ENCODE data around the gene TDRD10.

The TDRD10 gene

DNA sequence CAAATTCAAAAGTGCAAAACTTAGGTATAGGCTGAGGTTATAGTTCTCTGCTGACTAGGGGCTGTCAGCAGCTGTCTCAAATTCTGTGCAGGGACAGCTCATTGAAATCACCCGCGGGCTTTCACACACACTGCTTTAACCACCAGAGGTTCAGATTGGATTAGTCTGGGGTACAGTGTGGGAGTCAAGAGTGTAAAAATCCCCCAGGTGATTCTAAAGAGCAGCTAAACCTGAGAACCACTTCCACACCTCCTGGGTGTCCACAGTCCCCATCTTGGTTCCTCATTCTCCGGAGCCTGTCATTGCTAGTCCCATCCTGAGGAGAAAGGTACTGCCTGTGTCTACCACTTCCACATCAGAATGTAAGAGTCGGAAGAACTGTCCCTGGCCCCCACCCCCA lies 9.9 kb upstream of the TDRD10 start:
- no peaks in the 10 kb centered on the region for H3K27me3 ChIP-seq (ENCODE audit: insufficient read depth, low read length)
- no peaks in the 10 kb centered on the region for H3K79me1 ChIP-seq (ENCODE audit: low read length)
- no peak for DNase-seq
- no peak overlapping the region for H4K8ac ChIP-seq (ENCODE audit: low read depth, low read length)
- no peak overlapping the region for H2BK120ac ChIP-seq (ENCODE audit: insufficient read depth, low read length, poor library complexity)
- no peaks in the 10 kb centered on the region for H3K79me2 ChIP-seq (ENCODE audit: control insufficient read depth, insufficient read depth, low read length, poor library complexity)
- H3K9me3 ChIP-seq (ENCODE audit: insufficient read depth, low read depth, low read length): peaks cover 2% of the 10 kb centered on the region
- H3K27ac ChIP-seq (ENCODE audit: low read depth, low read length): no peak overlapping the region
- H2AFZ ChIP-seq (ENCODE audit: insufficient read depth, low read length, poor library complexity): no peak overlapping the region
- no peak overlapping the region for H3K4me2 ChIP-seq (ENCODE audit: low read length)
- no peak overlapping the region for H2AK5ac ChIP-seq (ENCODE audit: low read length)
- H2BK5ac ChIP-seq (ENCODE audit: low read depth, low read length, poor library complexity): no peak overlapping the region
- no CpG with 5 or more reads among the region's 4 CpGs for WGBS (ENCODE audit: extremely low coverage, insufficient coverage, insufficient read length)
- H3K4ac ChIP-seq (ENCODE audit: low read depth, low read length): no peak overlapping the region
- H3K36me3 ChIP-seq (ENCODE audit: control insufficient read depth in 1 of 2, insufficient read depth in 2 of 2, low read length in 2 of 2): no peaks in the 10 kb centered on the region
- no peak overlapping the region for H4K91ac ChIP-seq (ENCODE audit: low read depth, low read length)
- H3K14ac ChIP-seq (ENCODE audit: low read length): no peak overlapping the region
- H3K4me1 ChIP-seq (ENCODE audit: control insufficient read depth in 1 of 2, insufficient read depth in 2 of 2, low read length in 2 of 2): peaks cover 0 to 2% of the 10 kb centered on the region in 2 experiments
- no peak overlapping the region for H3K4me3 ChIP-seq (ENCODE audit: low read depth, low read length)
- no peak overlapping the region for H3K18ac ChIP-seq (ENCODE audit: low read length)
- no peak overlapping the region for H3K9ac ChIP-seq (ENCODE audit: low read length)
- no peak overlapping the region for H2BK12ac ChIP-seq (ENCODE audit: low read length)
- H4K12ac ChIP-seq (ENCODE audit: low read depth, low read length): no peak overlapping the region
- H3K23ac ChIP-seq (ENCODE audit: low read length): no peak overlapping the region

DNA sequence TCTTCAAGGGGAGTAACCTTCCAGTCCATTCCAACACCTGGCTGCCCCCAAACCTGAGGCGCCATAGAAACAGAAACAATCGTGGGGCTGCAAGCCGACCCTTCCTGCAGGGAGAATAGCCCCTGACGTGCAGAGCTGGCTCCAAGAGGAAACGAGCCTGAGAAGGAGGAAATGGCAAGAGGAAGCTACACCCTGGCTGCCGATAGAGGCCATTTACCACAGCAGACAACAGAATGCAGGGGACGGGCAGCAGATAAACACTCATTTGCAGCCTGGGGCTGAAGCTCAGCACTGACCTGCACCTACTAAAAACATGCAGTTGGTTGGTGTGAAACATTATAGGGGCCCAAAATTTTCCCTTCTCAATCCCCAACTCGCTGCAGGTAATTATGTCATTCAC lies 8.7 kb upstream of the TDRD10 start:
- Histone ChIP-seq H4K12ac (ENCODE audit: low read depth, low read length) (no peak overlapping the region), H3K14ac (ENCODE audit: low read length) (no peak overlapping the region), H3K79me2 (ENCODE audit: control insufficient read depth, insufficient read depth, low read length, poor library complexity) (no peaks in the 10 kb centered on the region), H2BK12ac (ENCODE audit: low read length) (no peak overlapping the region), H4K91ac (ENCODE audit: low read depth, low read length) (no peak overlapping the region), H3K27me3 (ENCODE audit: insufficient read depth, low read length) (no peaks in the 10 kb centered on the region), H3K9ac (ENCODE audit: low read length) (no peak overlapping the region), H3K4me3 (ENCODE audit: low read depth, low read length) (no peak overlapping the region), H2BK120ac (ENCODE audit: insufficient read depth, low read length, poor library complexity) (no peak overlapping the region), H3K36me3 (ENCODE audit: control insufficient read depth in 1 of 2, insufficient read depth in 2 of 2, low read length in 2 of 2) (no peaks in the 10 kb centered on the region), H2AK5ac (ENCODE audit: low read length) (no peak overlapping the region), H3K9me3 (ENCODE audit: insufficient read depth, low read depth, low read length) (peaks cover 2% of the 10 kb centered on the region), H2BK5ac (ENCODE audit: low read depth, low read length, poor library complexity) (no peak overlapping the region), H3K4ac (ENCODE audit: low read depth, low read length) (no peak overlapping the region), H2AFZ (ENCODE audit: insufficient read depth, low read length, poor library complexity) (no peak overlapping the region), H3K18ac (ENCODE audit: low read length) (no peak overlapping the region), H3K79me1 (ENCODE audit: low read length) (no peaks in the 10 kb centered on the region), H3K4me2 (ENCODE audit: low read length) (no peak overlapping the region), H4K8ac (ENCODE audit: low read depth, low read length) (no peak overlapping the region), H3K4me1 (ENCODE audit: control insufficient read depth in 1 of 2, insufficient read depth in 2 of 2, low read length in 2 of 2) (peaks cover 0 to 2% of the 10 kb centered on the region in 2 experiments), H3K23ac (ENCODE audit: low read length) (no peak overlapping the region), H3K27ac (ENCODE audit: low read depth, low read length) (no peak overlapping the region)
- DNase-seq: no peak
- WGBS (ENCODE audit: extremely low coverage, insufficient coverage, insufficient read length): no CpG with 5 or more reads among the region's 8 CpGs

DNA sequence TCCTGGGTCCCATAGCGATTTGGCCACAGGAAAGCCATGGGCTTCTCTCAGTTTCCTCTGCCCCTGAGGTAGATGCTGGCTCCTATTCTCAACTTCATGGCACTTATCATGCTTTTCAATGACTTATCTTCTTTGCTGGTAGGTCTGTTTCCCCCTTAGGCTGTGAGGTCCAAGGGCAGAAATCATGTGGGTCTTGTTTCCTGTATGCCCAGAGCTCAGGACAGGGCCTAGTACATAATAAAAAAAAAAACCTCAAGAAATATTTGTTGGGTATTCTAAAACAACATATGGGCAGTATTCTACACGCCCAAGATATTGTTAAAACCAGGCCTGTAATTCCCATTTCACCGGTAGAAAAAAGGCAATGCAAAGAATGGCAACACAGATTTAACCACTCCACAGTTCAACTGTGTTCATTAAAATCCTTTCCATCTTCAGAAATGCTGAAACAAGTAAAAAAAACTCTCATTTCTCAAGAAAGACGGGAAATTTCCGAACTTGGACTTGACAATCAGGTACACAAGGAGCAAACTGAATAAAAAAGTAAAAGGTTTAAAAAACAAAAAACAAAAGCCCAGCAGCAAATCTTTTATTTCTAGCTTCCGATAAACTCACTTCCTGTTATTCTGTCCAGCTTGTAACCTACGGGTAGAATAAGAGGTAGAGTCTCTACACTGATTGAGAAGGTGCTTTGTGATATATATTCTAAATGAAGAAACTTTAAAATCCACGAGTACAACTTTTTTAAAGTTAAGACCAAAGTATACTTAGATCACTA lies 6.3 kb upstream of the TDRD10 start:
- H3K14ac ChIP-seq (ENCODE audit: low read length): no peak overlapping the region
- H3K23ac ChIP-seq (ENCODE audit: low read length): no peak overlapping the region
- H3K4me2 ChIP-seq (ENCODE audit: low read length): no peak overlapping the region
- no peak overlapping the region for H4K12ac ChIP-seq (ENCODE audit: low read depth, low read length)
- no peak for DNase-seq
- no peak overlapping the region for H2BK12ac ChIP-seq (ENCODE audit: low read length)
- no peak overlapping the region for H2BK5ac ChIP-seq (ENCODE audit: low read depth, low read length, poor library complexity)
- no peak overlapping the region for H4K8ac ChIP-seq (ENCODE audit: low read depth, low read length)
- no peak overlapping the region for H3K4me3 ChIP-seq (ENCODE audit: low read depth, low read length)
- no peak overlapping the region for H3K18ac ChIP-seq (ENCODE audit: low read length)
- H3K4me1 ChIP-seq (ENCODE audit: control insufficient read depth in 1 of 2, insufficient read depth in 2 of 2, low read length in 2 of 2): peaks cover 0 to 2% of the 10 kb centered on the region in 2 experiments
- no CpG with 5 or more reads among the region's 8 CpGs for WGBS (ENCODE audit: extremely low coverage, insufficient coverage, insufficient read length)
- H3K27ac ChIP-seq (ENCODE audit: low read depth, low read length): no peak overlapping the region
- no peaks in the 10 kb centered on the region for H3K36me3 ChIP-seq (ENCODE audit: control insufficient read depth in 1 of 2, insufficient read depth in 2 of 2, low read length in 2 of 2)
- no peaks in the 10 kb centered on the region for H3K79me1 ChIP-seq (ENCODE audit: low read length)
- no peak overlapping the region for H4K91ac ChIP-seq (ENCODE audit: low read depth, low read length)
- no peak overlapping the region for H2AFZ ChIP-seq (ENCODE audit: insufficient read depth, low read length, poor library complexity)
- H3K79me2 ChIP-seq (ENCODE audit: control insufficient read depth, insufficient read depth, low read length, poor library complexity): no peaks in the 10 kb centered on the region
- no peak overlapping the region for H3K4ac ChIP-seq (ENCODE audit: low read depth, low read length)
- no peak overlapping the region for H3K9ac ChIP-seq (ENCODE audit: low read length)
- H2AK5ac ChIP-seq (ENCODE audit: low read length): no peak overlapping the region
- H2BK120ac ChIP-seq (ENCODE audit: insufficient read depth, low read length, poor library complexity): no peak overlapping the region
- peaks cover 14% of the 10 kb centered on the region for H3K27me3 ChIP-seq (ENCODE audit: insufficient read depth, low read length)
- H3K9me3 ChIP-seq (ENCODE audit: insufficient read depth, low read depth, low read length): peaks cover 2% of the 10 kb centered on the region

DNA sequence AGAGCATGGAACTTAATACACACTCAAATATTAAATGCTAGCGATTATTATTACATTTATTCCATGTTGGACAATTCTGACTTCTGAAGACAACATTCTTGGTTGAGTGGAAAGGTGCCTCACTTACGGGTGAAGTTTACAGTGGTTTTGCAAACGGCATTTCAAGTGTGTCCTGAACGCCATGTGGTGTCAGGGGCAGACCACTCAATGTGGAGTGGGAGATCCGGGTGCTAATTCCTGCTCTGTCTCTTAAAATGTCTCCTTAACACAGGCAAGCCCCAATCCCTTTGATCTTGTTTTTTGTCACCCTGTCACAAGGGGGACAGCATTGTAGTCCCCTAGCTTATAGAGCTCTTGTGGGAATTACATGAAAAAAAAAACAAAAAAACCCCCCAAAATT lies 5.6 kb upstream of the TDRD10 start:
- DNase-seq: no peak
- no CpG with 5 or more reads among the region's 5 CpGs for WGBS (ENCODE audit: extremely low coverage, insufficient coverage, insufficient read length)
- no peak overlapping the region for H2BK120ac ChIP-seq (ENCODE audit: insufficient read depth, low read length, poor library complexity)
- H4K12ac ChIP-seq (ENCODE audit: low read depth, low read length): no peak overlapping the region
- H3K27ac ChIP-seq (ENCODE audit: low read depth, low read length): no peak overlapping the region
- no peaks in the 10 kb centered on the region for H3K36me3 ChIP-seq (ENCODE audit: control insufficient read depth in 1 of 2, insufficient read depth in 2 of 2, low read length in 2 of 2)
- peaks cover 2% of the 10 kb centered on the region for H3K9me3 ChIP-seq (ENCODE audit: insufficient read depth, low read depth, low read length)
- no peak overlapping the region for H4K91ac ChIP-seq (ENCODE audit: low read depth, low read length)
- H2BK5ac ChIP-seq (ENCODE audit: low read depth, low read length, poor library complexity): no peak overlapping the region
- peaks cover 2% of the 10 kb centered on the region in 2 experiments for H3K4me1 ChIP-seq (ENCODE audit: control insufficient read depth in 1 of 2, insufficient read depth in 2 of 2, low read length in 2 of 2)
- H3K18ac ChIP-seq (ENCODE audit: low read length): no peak overlapping the region
- H3K4ac ChIP-seq (ENCODE audit: low read depth, low read length): no peak overlapping the region
- no peak overlapping the region for H2AK5ac ChIP-seq (ENCODE audit: low read length)
- H4K8ac ChIP-seq (ENCODE audit: low read depth, low read length): no peak overlapping the region
- H2BK12ac ChIP-seq (ENCODE audit: low read length): no peak overlapping the region
- H2AFZ ChIP-seq (ENCODE audit: insufficient read depth, low read length, poor library complexity): no peak overlapping the region
- no peaks in the 10 kb centered on the region for H3K79me2 ChIP-seq (ENCODE audit: control insufficient read depth, insufficient read depth, low read length, poor library complexity)
- H3K27me3 ChIP-seq (ENCODE audit: insufficient read depth, low read length): peaks cover 20% of the 10 kb centered on the region
- H3K14ac ChIP-seq (ENCODE audit: low read length): no peak overlapping the region
- H3K79me1 ChIP-seq (ENCODE audit: low read length): no peaks in the 10 kb centered on the region
- H3K4me2 ChIP-seq (ENCODE audit: low read length): no peak overlapping the region
- no peak overlapping the region for H3K23ac ChIP-seq (ENCODE audit: low read length)
- no peak overlapping the region for H3K4me3 ChIP-seq (ENCODE audit: low read depth, low read length)
- H3K9ac ChIP-seq (ENCODE audit: low read length): no peak overlapping the region

Measured in trophoblast cell (in vitro differentiated cells and primary cell).